SHP77 (cell line): Measurements from ENCODE around the gene GREB1L.
"Not testable (repeated sequence)": the region's sequence is repeated elsewhere in the genome, so short reads cannot be mapped to it uniquely, and the experiment has no call there.

Source experiments
- DNase-seq, 2 experiments: peaks; one replicate each; lab custom pipeline; 2025; lab: John Stamatoyannopoulos, UW

Gene GREB1L

DNA sequence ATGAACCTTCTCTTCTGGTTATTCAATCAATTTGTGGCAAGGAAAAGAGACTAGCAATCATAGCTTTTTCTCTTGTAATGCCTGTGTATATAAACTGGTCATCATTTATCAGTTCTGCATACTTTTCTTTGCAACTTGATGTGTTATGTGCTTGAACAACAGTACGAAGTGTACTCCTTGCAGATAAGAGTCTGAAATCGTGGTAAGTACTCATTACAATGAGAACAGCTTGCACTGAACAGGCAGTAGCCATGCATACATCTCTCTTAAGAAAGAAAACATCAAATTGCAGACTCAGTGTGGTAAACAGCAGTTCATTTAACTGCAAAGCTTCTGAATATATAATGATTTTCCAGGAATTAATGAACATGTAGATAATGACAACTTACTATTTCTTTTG, 64.3 kb downstream of the GREB1L start:
- DNase-seq, result no peak

- no peak for DNase-seq
Measured at GRCh38 chr18:21307578-21307977, 65.5 kb downstream of the GREB1L start.

- DNase-seq, result no peak
Measured at GRCh38 chr18:21309248-21309647, 67.2 kb downstream of the GREB1L start.

DNA sequence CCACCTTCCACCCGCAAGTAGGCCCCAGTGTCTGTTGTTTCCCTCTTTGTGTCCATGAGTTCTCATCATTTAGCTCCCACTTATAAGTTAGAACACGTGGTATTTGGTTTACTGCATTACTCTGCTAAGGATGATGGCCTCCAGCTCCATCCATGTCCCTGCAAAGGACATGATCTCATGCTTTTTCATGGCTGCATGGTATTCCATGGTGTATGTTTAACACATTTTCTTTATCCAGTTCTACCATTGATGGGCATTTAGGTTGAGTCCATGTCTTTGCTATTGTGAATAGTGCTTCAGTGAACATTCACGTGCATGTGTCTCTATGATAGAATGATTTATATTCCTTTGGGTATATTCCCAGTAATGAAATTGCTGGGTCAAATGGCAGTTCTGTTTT, 69.9 kb downstream of the GREB1L start:
- not testable (repeated sequence) for DNase-seq

DNA sequence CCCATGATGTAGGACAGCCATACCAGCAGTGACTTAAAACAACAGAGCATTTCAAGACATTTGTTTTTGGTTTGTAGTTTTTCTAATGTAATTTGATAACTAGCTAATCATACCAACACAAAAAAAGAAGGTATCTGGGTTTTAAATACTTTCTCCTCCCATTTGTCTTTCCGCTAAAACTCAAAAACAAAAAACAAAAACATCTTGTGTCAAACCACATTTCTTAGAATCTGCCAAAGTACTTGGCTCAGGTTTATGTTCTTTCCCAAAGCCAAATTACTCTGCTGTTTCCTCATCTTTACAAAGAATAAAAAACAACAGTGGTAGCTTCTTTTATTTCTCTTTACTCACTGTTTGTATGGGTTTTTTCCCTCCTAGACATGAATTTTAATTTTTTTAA, 71.5 kb downstream of the GREB1L start:
- DNase-seq, result no peak

DNA sequence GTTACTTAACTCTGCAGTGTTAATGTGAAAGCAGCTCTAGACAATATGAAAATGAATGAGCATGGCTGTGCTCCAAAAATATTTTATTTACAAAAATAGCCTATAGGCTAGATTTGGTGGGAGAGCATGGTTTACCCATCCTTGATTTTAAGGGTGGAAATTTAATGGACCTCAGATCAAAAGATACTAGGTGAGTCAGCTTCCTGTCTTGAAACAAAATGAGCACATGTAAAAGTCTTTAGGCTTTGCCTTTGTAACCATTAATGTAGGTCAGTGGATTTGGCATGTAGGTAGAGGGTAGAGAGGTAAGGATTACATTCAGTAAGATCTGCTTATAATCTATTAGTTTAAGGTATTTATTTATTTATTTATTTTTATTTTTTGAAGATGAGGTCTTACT, 72.7 kb downstream of the GREB1L start:
- no peak for DNase-seq

DNA sequence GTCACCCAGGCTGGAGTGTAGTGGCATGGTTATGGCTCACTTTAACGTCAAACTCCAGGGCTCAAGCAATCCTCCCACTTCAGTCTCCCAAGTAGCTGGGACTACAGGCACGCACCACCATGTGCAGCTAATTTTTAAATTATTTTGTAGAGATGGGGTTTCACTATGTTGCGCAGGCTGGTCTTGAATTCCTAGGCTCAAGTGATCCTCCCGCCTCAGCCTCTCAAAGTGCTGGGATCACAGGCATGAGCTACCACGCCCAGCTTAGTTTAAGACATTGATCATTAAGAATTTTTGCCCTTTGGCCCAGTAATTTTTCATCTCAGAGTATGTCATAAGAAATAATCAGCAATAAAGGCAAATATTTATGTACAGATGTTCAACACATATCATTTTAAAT, 73.1 kb downstream of the GREB1L start:
- not testable (repeated sequence) for DNase-seq

GRCh38 chr18:21315741-21316197, 73.7 kb downstream of the GREB1L start:
- DNase-seq, result no peak

- no peak for DNase-seq
Measured at GRCh38 chr18:21316296-21316695, 74.3 kb downstream of the GREB1L start.

DNA sequence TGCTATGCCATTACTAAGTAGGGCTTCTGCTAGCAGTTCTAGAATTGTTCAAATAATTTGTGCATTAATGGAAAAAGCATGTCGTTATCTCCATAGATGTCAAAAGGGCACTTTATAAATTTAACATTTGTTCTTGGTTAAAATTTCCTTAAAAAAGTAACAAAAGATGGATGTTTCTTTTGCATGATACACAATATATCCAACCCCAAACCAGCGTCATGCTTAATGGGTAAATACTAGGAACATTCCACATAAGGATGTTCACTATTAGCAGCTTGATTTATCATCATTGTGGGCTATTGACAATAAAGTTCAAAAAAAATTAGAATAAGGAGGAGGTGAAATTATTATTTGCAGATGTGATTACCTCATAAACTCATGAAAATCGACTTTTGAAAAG, 79.7 kb downstream of the GREB1L start:
- DNase-seq, result no peak

GRCh38 chr18:21327101-21327500, 85.1 kb downstream of the GREB1L start:
- DNase-seq, result no peak

GRCh38 chr18:21330122-21330701, 88.2 kb downstream of the GREB1L start:
- no peak for DNase-seq

- DNase-seq, result no peak
Measured at GRCh38 chr18:21331065-21331464, 89.0 kb downstream of the GREB1L start.

- no peak for DNase-seq
Measured at GRCh38 chr18:21335927-21336488, 94.0 kb downstream of the GREB1L start.

DNA sequence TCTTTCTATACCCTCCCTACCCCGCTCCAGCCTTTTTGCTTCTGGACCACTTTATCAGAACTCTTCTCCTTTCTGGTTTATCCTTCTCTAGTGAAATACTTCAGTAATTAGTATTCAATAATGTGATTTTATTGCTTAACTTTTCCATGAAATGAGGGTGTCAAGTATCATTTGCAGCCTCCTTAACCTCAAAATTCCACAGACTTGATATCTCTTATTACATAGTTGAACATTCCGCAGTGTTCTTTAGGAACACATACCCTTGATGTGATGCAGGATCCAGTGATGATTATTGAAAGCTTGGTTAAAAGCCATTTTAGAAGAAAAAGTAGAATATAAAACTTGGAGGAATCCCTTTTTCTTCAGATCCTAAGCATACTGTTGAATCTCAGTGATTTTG, 94.8 kb downstream of the GREB1L start:
- no peak for DNase-seq

DNA sequence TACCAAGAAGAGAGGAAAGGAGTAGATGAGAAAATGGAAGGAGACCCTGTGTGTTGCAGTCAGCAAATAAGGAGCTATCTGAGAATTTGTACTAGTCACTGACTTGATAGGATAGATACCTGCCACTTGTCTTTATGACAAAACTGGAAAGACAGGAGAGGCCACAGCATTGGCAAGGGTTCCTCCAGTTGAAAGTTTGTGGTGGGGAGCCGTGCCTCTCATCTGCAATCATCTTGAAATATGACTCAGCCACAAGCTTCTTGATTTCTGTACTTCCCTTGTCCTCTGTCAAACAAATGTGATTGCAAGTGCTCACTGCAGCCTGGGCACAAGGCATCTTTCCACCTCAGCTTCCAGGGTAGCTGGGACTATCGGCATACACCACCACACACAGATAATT, 99.1 kb downstream of the GREB1L start:
- DNase-seq, result no peak

DNA sequence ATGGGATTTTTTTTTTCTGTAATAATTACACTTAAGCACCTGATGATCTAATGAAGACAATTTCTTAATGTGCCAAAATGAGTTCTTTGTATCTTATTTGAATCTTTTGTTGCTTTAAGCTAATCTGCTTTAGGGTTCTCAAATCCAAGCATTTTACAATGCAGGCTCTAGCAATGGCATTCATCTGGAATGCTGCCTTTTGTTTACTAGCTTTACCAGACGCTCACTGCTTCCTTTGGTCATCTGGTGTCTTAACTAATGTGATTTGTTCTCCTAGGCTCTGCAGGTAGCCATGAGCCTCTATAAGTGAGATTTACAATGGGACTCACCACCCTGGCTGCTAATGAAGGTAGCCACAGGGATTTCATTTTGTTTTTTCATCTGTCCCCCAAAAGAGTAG, 100.3 kb downstream of the GREB1L start:
- no peak for DNase-seq

DNA sequence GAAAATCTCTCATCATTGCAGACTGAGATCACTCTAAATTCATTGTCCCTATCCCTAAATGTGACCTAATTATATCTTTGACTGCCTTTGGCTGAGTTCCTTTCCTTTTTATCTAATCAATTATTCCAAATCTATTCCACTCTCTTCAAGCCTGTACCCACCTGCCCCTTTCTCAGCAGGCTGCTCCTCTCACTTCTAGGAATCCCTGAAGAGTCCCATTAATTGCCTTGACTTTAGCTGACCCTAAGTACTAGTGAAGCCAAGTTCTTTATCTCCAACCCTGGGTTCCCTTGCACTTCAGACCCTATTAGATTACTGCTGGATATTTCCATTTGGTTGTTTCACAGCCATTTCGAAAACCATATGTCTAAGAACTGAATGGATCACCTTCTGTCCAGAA, 102.8 kb downstream of the GREB1L start:
- DNase-seq, result no peak

DNA sequence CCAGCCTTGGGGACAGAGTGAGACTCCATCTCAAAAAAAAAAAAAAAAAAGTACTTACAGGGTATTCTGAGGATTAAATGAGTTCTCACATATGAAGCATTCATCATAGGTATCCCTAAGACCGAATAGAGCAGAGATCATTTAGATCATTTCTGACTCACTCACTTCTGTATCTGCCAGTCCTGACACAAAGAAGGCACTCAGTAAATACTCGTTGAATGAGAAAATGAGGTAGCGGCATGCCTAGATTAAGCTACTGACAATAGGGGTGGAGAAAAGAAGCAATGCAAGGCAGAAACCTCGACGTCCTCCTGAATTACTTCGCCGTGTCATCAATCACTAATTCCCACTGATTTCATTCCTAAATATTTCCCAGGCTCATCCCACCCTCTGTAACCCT, 103.8 kb downstream of the GREB1L start:
- no peak for DNase-seq

- DNase-seq, result no peak
Measured at GRCh38 chr18:21359746-21360145, 117.7 kb downstream of the GREB1L start.

DNA sequence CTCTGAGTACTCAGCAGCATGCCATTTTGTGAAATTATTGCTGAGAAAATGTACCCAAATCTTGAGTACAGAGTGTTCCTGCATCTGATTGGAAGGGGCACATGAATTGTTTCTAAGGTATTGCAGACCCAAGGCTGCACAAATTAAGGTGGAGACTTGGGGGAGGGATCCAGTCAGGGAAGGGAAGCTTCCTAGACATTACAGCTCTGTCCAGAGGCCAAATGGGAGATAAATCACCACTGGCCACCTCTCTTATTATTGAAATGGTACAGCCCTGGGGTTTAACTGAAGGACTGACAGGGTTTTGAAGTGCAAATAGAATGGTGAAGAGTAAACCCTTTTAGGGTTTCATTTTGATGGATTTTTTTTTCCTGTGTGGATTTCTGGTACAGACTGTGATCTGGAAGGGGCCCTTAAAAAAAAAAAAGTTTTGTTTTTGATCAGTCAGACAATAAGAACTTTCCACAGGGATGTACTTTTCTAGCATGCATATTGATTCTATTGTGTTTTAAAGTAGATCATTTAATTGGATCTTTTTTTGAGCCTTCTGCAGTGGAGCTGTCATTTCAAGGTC, 119.4 kb downstream of the GREB1L start:
- DNase-seq, result no peak

DNA sequence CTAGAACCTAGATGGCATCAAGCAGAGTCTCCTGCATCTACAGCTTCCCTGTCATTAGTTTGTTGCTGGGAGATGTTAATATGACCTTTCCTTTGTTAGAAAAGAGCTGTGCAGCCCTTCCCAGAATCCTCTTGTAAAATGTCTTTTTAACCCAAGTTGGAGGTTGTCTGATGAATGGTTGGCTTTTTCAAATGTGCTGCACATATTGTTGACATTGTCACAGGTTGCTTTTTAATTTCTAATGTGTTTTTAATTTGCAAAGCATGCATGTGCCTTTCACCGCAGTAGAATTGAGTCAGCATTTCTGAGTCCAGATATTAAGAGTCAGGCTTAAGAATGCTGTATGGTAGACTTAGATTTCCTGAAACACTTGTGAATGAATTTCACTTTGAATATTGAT, 120.8 kb downstream of the GREB1L start:
- no peak for DNase-seq

GRCh38 chr18:21363348-21363747, 121.3 kb downstream of the GREB1L start:
- DNase-seq, result no peak

DNA sequence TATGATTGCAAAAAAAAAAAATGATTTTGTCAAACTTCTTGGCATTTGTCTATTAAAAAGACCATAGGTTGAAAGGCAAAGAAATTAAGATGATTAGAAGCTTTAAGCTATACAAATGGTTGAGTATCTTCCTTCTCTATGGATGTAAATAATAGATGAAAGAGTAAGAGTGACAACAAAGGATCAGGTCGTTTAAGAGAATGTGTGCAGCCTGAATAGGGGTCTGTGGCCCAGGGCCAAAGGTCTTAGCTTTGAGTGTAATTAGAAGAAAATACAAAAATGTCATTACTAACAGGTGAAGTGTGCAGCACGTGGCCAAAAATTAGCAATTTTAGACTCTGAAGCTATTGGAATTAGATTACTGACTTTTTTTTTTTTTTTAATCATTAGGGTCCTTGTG, 122.4 kb downstream of the GREB1L start:
- no peak for DNase-seq
